SK-N-SH treated with all-trans-retinoic acid at 6 μM for 48 hours (cell line): Measurements from ENCODE around the gene RNF224.
A peak's percentile ranks its signal among the peaks of the same experiment; 100 is the strongest.

Experiments
- ATAC-seq: fragments of 200-7000 bp; cut with Tn5 transposase; 3 replicates; pipeline ENCODE4 v1.9.1; 2020; ENCODE audit warnings: mild to moderate bottlenecking, moderate library complexity
- ARNTL ChIP-seq: fragments of 450-650 bp; formaldehyde crosslinking; IDR thresholded peaks from 2 replicates; pipeline ENCODE4 v1.5.0; 2020; ENCODE audit warnings: low read depth, mild to moderate bottlenecking, moderate library complexity, borderline replicate concordance
- BACH2 ChIP-seq: fragments of 250-450 bp; sonication (Bioruptor Pico); IDR thresholded peaks from 2 replicates; pipeline ENCODE4 v1.9.0; 2021; ENCODE audit warnings: mild to moderate bottlenecking, borderline replicate concordance
- CSDC2 ChIP-seq: fragments of 250-450 bp; sonication (Bioruptor Pico); IDR thresholded peaks from 2 replicates; pipeline ENCODE4 v1.5.0; 2020; ENCODE audit warnings: mild to moderate bottlenecking, moderate library complexity
- GLIS3 ChIP-seq: fragments of 250-450 bp; sonication (Bioruptor Pico); IDR thresholded peaks from 2 replicates; pipeline ENCODE4 v1.5.0; 2020; ENCODE audit warnings: mild to moderate bottlenecking, moderate library complexity
- ISL1 ChIP-seq: fragments of 250-450 bp; sonication (Bioruptor Pico); IDR thresholded peaks from 2 replicates; pipeline ENCODE4 v2.1.2; 2022; ENCODE audit warnings: mild to moderate bottlenecking, moderate library complexity
- OSR1 ChIP-seq: fragments of 250-450 bp; sonication (Bioruptor Pico); IDR thresholded peaks from 2 replicates; pipeline ENCODE4 v1.8.0; 2022; ENCODE audit warnings: moderate library complexity, mild to moderate bottlenecking, inconsistent platforms
- PPARA ChIP-seq: fragments of 250-450 bp; sonication (Bioruptor Pico); IDR thresholded peaks from 2 replicates; pipeline ENCODE4 v1.5.0; 2020; ENCODE audit warnings: mild to moderate bottlenecking, borderline replicate concordance
- RARB ChIP-seq: fragments of 250-450 bp; sonication (Bioruptor Pico); IDR thresholded peaks from 2 replicates; pipeline ENCODE4 v1.8.0; 2021; ENCODE audit warnings: mild to moderate bottlenecking, moderate library complexity
- SNAI2 ChIP-seq: fragments of 250-450 bp; sonication (Bioruptor Pico); IDR thresholded peaks from 2 replicates; pipeline ENCODE4 v1.5.0; 2020; ENCODE audit warnings: mild to moderate bottlenecking, moderate library complexity
- TOX ChIP-seq: fragments of 250-450 bp; sonication (Bioruptor Pico); IDR thresholded peaks from 2 replicates; pipeline ENCODE4 v1.8.0; 2021; ENCODE audit warnings: mild to moderate bottlenecking, moderate library complexity, borderline replicate concordance
- ZC3H10 ChIP-seq: fragments of 250-450 bp; sonication (Bioruptor Pico); IDR thresholded peaks from 2 replicates; pipeline ENCODE4 v1.5.1; 2021; ENCODE audit warnings: mild to moderate bottlenecking, moderate library complexity
- ZFP3 ChIP-seq: fragments of 250-450 bp; sonication (Bioruptor Pico); IDR thresholded peaks from 2 replicates; pipeline ENCODE4 v1.5.0; 2020; ENCODE audit warnings: mild to moderate bottlenecking, moderate library complexity
- ZFP30 ChIP-seq: fragments of 450-650 bp; formaldehyde crosslinking; IDR thresholded peaks from 2 replicates; pipeline ENCODE4 v1.5.0; 2022; ENCODE audit warnings: mild to moderate bottlenecking, moderate library complexity
- ZNF565 ChIP-seq: fragments of 450-650 bp; formaldehyde crosslinking; conservative IDR thresholded peaks from 2 replicates; pipeline ENCODE4 v1.5.0; 2020; ENCODE audit warnings: low read depth, mild to moderate bottlenecking, moderate library complexity
- ZNF70 ChIP-seq: fragments of 450-650 bp; formaldehyde crosslinking; IDR thresholded peaks from 2 replicates; pipeline ENCODE4 v1.5.0; 2020; ENCODE audit warnings: mild to moderate bottlenecking, moderate library complexity
- ZNF8 ChIP-seq: fragments of 450-650 bp; formaldehyde crosslinking; IDR thresholded peaks from 2 replicates; pipeline ENCODE4 v1.5.0; 2020; ENCODE audit warnings: mild to moderate bottlenecking, moderate library complexity
- TF ChIP-seq, protein P1 (sequence below): fragments of 250-450 bp; sonication (Bioruptor Pico); IDR thresholded peaks from 2 replicates; pipeline ENCODE4 v1.5.1; 2021; ENCODE audit warnings: mild to moderate bottlenecking, moderate library complexity
- TF ChIP-seq, protein P2 (sequence below): fragments of 250-450 bp; sonication (Bioruptor Pico); IDR thresholded peaks from 2 replicates; pipeline ENCODE4 v1.5.1; 2020; ENCODE audit warnings: low read depth, mild to moderate bottlenecking, moderate library complexity

Gene RNF224

DNA sequence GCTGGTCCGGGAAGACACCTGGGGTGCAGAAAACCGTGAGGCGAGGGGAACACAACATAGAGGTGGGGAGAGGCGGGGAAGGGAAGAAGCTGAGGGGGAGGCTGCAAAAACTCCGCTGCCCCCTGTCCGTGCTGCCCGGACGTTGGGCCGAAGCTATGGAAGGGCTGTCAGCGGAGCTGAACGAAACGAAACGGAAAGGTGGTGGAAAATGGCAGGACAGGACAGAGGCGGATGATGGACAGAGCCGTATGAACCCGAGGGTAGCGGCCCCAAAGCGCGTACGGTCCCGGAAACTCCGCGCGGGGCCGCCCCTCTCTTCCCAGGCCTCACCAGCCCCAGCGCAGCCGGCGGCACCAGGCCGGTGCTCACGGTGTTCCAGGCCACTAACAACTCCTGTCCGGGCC is 39.2 kb upstream of the RNF224 start:
- TF ChIP-seq ZNF8 (CRISPR knock-in tag) (no peak), ARNTL (CRISPR knock-in tag) (no peak), SNAI2 (no peak), RARB (CRISPR knock-in tag) (no peak), PPARA (CRISPR knock-in tag) (no peak), TOX (CRISPR knock-in tag) (no peak)
- peak; percentile 13 for ATAC-seq

DNA sequence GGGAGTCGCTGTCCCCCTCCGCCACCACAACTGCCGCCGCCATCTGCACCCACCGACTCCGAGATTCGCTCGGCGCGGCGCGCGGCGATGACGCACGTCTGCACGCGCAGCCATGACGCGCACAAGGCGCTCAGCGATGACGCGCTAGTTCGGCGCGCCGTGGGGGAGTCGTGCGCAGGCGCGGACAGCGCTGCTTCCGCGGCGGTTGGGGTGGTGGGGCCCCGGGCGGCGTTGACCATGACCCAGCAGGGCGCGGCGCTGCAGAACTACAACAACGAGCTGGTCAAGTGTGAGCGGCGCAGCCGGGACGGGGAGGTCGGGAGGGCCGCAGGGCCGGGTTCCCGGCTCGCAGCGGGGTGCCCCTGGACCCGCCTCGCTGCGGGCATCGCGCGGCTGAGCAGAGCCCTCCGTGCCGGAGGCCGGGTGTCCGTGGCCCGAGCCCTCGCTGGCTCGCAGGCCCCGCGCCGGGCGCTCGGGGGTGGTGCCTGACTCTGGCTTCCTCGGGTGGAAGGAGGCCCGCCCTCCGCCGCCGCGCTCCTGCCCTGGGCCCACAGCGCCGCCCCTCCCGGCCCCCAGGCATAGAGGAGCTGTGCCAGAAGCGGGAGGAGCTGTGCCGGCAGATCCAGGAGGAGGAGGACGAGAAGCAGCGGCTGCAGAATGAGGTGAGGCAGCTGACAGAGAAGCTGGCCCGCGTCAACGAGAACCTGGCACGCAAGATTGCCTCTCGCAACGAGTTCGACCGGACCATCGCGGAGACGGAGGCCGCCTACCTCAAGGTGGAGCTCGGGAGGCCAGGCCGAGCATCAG is 38.6 kb upstream of the RNF224 start, which contains the start of the genes ANAPC2 and SSNA1:
ANAPC2 (minus strand) TSS at position 71 of the 807 bp plus-strand sequence; CDS start at position 43, 28 bp downstream.
SSNA1 (plus strand) TSS at position 187 of the 807 bp plus-strand sequence; CDS start at position 238, 51 bp downstream.
- ATAC-seq = peak; percentile 86
- TF ChIP-seq ZNF70 (peak; percentile 66), CSDC2 (CRISPR knock-in tag) (no peak), ZNF565 (CRISPR knock-in tag) (no peak)

DNA sequence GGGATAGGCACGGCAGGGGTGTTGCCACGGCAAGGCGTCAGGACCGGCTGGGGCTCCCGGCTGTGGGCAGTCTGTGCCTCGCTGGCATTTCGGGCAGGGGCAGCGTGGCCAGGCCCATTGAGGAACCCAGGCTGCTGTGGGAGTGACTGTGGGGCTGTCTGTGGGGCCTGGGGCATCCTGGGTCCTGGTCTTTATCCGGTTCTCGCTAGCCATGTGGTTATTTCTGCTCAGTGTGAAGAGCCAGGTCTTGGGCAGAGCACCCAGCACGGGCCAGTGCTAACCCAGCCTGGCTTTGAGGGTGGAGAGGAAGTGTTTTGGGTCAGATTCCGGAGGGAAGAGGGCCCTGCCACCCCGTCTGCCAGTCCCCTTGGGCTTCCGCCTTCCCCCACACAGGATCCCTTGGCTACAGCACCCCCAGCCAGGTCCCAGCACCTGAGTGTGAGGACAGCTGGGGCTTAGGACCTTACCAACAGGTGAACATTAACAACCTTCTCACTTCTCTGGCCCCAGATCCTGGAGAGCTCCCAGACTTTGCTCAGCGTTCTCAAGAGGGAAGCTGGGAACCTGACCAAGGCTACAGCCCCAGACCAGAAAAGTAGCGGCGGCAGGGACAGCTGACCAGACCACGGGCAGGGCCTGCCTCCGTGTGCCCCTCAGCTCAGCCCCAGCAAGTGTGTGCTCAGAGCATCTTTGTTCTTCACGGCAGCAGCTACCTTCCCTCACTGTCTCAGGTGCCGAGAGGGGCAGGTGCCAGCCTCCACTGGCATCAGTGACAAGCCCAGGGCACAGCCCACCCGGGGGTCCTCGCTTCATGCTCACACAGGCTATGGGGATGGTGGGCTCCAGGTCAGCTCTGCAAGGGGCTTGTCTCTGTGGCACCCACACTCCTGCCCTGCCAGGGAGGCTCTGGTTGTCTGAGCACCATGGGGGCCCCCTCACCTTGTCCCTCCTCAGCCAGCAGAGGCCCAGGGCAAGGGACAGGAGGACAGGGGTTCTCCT is 37.7 kb upstream of the RNF224 start:
- TF ChIP-seq ZNF70 (no peak), OSR1 (CRISPR knock-in tag) (no peak), TOX (CRISPR knock-in tag) (no peak), ZNF565 (CRISPR knock-in tag) (no peak), ZC3H10 (no peak), ISL1 (CRISPR knock-in tag) (no peak), ZNF8 (CRISPR knock-in tag) (no peak), BACH2 (CRISPR knock-in tag) (no peak), ARNTL (CRISPR knock-in tag) (no peak), ZFP30 (CRISPR knock-in tag) (no peak)
- TF ChIP-seq, protein P1, sequence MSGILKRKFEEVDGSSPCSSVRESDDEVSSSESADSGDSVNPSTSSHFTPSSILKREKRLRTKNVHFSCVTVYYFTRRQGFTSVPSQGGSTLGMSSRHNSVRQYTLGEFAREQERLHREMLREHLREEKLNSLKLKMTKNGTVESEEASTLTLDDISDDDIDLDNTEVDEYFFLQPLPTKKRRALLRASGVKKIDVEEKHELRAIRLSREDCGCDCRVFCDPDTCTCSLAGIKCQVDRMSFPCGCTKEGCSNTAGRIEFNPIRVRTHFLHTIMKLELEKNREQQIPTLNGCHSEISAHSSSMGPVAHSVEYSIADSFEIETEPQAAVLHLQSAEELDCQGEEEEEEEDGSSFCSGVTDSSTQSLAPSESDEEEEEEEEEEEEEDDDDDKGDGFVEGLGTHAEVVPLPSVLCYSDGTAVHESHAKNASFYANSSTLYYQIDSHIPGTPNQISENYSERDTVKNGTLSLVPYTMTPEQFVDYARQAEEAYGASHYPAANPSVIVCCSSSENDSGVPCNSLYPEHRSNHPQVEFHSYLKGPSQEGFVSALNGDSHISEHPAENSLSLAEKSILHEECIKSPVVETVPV = no peak
- no peak; the same call in 2 of the 3 replicates for ATAC-seq

DNA sequence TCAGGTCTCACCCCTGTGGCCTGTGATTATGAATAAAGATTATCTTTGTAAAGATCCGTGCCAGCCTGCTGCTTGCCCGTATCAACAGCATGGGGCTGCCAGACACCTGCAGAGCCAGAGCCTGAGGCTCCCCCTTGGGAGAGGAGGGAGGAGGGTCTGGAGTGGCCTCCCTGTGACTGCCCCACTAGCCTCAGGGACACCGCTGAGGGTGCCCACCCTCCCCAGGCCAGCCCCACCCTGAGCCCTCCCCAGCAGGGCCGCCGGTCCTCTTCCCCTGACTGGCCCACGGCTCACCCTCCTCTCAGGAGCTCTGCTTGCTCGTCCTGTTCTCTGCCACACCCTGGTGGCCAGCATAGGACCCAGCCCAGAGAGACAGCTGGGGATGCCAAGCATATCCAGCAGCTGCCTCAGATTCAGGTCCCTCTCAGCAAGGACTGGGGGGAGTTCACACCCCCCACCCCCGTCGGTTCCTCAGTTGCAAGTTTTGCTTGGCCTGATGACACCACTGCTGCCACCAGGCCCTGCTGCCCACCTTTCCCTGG is 36.9 kb upstream of the RNF224 start:
- ATAC-seq = no peak
- TF ChIP-seq CSDC2 (CRISPR knock-in tag) (no peak), GLIS3 (CRISPR knock-in tag) (no peak), ISL1 (CRISPR knock-in tag) (no peak)
- TF ChIP-seq, protein P2, sequence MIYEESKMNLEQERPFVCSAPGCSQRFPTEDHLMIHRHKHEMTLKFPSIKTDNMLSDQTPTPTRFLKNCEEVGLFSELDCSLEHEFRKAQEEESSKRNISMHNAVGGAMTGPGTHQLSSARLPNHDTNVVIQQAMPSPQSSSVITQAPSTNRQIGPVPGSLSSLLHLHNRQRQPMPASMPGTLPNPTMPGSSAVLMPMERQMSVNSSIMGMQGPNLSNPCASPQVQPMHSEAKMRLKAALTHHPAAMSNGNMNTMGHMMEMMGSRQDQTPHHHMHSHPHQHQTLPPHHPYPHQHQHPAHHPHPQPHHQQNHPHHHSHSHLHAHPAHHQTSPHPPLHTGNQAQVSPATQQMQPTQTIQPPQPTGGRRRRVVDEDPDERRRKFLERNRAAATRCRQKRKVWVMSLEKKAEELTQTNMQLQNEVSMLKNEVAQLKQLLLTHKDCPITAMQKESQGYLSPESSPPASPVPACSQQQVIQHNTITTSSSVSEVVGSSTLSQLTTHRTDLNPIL (CRISPR knock-in tag) = no peak

DNA sequence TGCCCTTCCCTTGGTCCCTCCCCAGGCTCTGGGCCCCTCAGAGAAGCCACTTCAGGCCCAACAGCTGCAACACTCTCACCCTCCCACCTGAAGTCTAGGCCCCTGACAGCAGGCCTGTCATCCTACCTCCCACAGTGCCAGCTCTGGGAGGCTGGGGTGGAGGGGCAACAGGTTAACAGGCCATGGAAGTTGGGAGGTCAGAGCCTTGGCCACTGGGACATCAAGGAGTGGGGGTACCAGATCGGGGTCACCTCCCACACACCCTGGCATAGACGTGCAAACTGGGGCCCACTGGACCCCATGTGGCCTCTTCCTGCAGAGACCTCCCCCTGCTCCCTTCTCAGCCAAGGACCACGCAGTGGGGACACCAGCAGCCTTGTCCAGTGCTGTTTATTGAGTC is 36.1 kb upstream of the RNF224 start:
- TF ChIP-seq RARB (CRISPR knock-in tag) = no peak
- no peak for ATAC-seq

DNA sequence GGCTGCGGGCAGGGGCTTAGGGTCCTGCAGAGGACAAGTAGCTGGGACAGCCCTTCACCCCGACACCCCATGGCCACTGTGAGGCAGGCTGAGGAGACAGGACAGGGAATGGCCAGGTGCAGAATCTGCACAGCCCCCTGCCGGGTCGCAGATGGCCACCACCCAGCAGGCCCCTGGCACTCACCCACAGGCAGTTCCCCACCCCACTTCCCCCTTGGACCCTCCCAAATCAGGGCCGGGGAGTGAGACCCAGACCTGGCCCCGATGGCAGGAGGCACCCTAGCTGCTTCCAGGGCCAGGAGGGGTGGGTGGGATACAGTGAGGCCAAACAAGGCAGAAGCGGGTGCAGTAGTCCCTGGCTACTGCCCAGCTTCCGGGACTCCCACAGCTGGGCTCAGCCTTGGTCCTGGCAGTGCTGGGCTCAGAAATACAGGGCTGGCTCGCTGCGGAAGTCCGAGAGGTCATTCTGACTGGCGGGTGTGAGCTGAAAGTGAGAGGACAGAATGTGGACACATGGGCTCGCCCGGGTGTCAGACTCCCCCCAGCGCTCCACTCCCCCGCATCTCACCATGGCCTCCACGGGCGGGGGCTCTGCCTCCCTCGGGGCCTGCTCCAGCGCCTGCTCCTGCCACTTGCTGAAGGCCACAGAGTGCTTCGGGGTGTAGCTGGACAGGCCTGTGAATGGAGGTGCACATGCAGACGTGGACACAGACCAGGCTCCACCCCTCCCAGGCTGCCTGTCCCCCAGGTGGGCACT is 35.4 kb upstream of the RNF224 start:
- ATAC-seq = no peak
- TF ChIP-seq TOX (CRISPR knock-in tag) (no peak), ZFP3 (CRISPR knock-in tag) (no peak), ARNTL (CRISPR knock-in tag) (no peak), GLIS3 (CRISPR knock-in tag) (no peak), ZFP30 (CRISPR knock-in tag) (no peak), ZNF8 (CRISPR knock-in tag) (no peak), CSDC2 (CRISPR knock-in tag) (no peak), ISL1 (CRISPR knock-in tag) (no peak)
- TF ChIP-seq, protein P2 (CRISPR knock-in tag) = no peak
